Karpas-422 (cell line): Measurements from ENCODE around the gene PTPN9. TPM values are rescaled to one million over a fixed set of nuclear protein-coding genes. Genes with fewer than 3 reads are reported as not detected.

Experiments
- DNase-seq: peaks from one replicate; pipeline ENCODE4 v3.0.0-alpha.2; 2015
- H2AFZ ChIP-seq: fragments of 200-600 bp; sonication (generic); 2 replicates; pipeline ENCODE4 v1.6.1; 2014; ENCODE audit warnings: antibody characterized with exemption, low read length, mixed read lengths
- H3K27ac ChIP-seq: fragments of 200-600 bp; sonication (generic); 2 replicates; pipeline ENCODE4 v1.5.1; 2014; ENCODE audit warnings: mild to moderate bottlenecking, low read length, moderate library complexity
- H3K27me3 ChIP-seq: fragments of 200-600 bp; sonication (generic); 2 replicates; pipeline ENCODE4 v1.6.1; 2014; ENCODE audit warnings: low read length, mixed read lengths
- H3K36me3 ChIP-seq: fragments of 200-600 bp; sonication (generic); 2 replicates; pipeline ENCODE4 v1.6.1; 2014; ENCODE audit warnings: low read length, mixed read lengths; ENCODE audit not compliant: insufficient read depth
- H3K4me1 ChIP-seq: fragments of 200-600 bp; sonication (generic); 2 replicates; pipeline ENCODE4 v1.6.1; 2014; ENCODE audit warnings: mild to moderate bottlenecking, low read length, mixed read lengths
- H3K4me2 ChIP-seq: fragments of 200-600 bp; sonication (generic); 2 replicates; pipeline ENCODE4 v1.6.1; 2014; ENCODE audit warnings: low read length, low read depth, mild to moderate bottlenecking; ENCODE audit not compliant: poor library complexity, severe bottlenecking
- H3K4me3 ChIP-seq: fragments of 200-600 bp; sonication (generic); 2 replicates; pipeline ENCODE4 v1.5.1; 2014; ENCODE audit warnings: mild to moderate bottlenecking, antibody characterized with exemption, low read length, mixed read lengths
- H3K79me2 ChIP-seq: fragments of 200-600 bp; sonication (generic); 2 replicates; pipeline ENCODE4 v1.6.1; 2014; ENCODE audit warnings: mild to moderate bottlenecking, low read length, mixed read lengths
- H3K9ac ChIP-seq: fragments of 200-600 bp; sonication (generic); 2 replicates; pipeline ENCODE4 v1.6.0; 2014; ENCODE audit warnings: low read length
- H3K9me2 ChIP-seq: fragments of 200-600 bp; sonication (generic), shearing (Covaris generic); replicated peaks from 2 replicates; pipeline ENCODE4 v1.6.0; 2014; ENCODE audit warnings: mild to moderate bottlenecking, low read length, moderate library complexity; ENCODE audit not compliant: insufficient read depth
- H3K9me3 ChIP-seq: fragments of 300-700, 200-600 bp; sonication (generic); 2 replicates; pipeline ENCODE4 v1.6.1; 2014; ENCODE audit warnings: low read length, mixed read lengths
- H4K20me1 ChIP-seq: fragments of 200-600 bp; sonication (generic); 2 replicates; pipeline ENCODE4 v1.6.1; 2014; ENCODE audit warnings: mild to moderate bottlenecking, antibody characterized with exemption, low read length, low read depth; ENCODE audit not compliant: insufficient read depth
- total RNA-seq: library from RNA; depleted of rRNA; stranded (reverse); fragments of >200 nt; shearing (Covaris generic); gene quantifications from 2 replicates; pipeline ENCODE4 v1.2.3, GENCODE V29; 2014; ENCODE audit warnings: low replicate concordance; rRNA removed

The PTPN9 gene
- total RNA-seq = 22.4 and 31.2 TPM in 2 replicates

DNA sequence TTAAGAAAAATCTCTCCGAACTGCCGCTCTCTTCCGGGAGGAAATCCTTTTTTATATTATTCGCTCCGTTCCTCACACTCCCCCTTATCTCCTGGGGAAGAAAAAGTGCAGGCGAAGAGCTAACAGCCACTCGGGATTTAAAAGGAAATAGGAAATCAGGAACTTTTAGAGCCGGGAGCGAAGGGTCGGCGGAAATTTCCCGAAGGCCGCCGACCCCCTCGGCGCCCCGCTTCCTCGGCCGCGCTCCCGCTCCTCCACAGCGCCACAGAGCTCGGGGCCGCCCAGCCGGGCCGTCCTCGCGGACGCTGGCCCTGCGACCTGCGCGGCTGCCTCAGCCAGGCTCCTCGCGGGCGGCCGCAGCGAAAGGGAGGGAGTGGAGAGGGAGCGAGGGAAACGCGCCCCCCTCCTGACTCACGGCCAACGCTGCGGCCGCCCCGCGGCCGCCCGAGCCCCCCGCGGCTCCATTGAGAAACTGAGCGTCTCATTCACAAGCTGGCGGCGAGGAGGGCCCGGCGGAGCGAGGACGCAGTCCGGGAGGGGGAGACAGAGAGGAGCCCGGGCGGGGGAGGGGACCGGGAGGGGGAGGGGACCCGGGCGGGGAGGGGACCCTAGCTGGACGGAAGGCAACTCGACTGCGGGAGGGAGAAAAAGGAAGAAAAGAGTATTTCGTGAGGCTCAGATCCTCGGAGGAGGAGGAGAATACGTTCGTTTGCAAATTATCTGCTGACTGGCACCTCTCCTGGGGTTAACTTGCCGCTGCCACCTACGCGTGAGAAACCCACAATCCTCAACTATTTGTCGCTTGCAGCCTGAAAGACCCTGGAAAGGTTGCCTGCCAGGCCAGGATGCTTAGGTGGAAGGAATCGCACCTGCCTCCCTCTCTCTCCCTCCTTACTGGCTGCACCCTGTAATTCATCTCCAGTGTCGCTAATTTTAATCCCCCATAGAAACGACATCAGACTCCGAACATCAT, at the start of gene PTPN9:
PTPN9 (minus strand) TSS at position 368 of the 973 bp plus-strand sequence. CDS start 539 bp downstream, outside the sequence.
- Histone ChIP-seq H3K27me3 (no peaks in the 10 kb centered on the region), H3K79me2 (peaks cover 42% of the 10 kb centered on the region), H3K9me2 (no peaks in the 10 kb centered on the region), H4K20me1 (no peaks in the 10 kb centered on the region), H3K9ac (peak within 1 kb of the TSS; percentile 98), H3K9me3 (no peaks in the 10 kb centered on the region), H3K4me3 (peak within 1 kb of the TSS; percentile 90), H3K27ac (peak within 1 kb of the TSS; percentile 92), H3K36me3 (no peaks in the 10 kb centered on the region), H3K4me2 (peak within 1 kb of the TSS; percentile 79), H2AFZ (peak within 1 kb of the TSS; percentile 83), H3K4me1 (peaks cover 26% of the 10 kb centered on the region)
- peak; percentile 92 for DNase-seq

DNA sequence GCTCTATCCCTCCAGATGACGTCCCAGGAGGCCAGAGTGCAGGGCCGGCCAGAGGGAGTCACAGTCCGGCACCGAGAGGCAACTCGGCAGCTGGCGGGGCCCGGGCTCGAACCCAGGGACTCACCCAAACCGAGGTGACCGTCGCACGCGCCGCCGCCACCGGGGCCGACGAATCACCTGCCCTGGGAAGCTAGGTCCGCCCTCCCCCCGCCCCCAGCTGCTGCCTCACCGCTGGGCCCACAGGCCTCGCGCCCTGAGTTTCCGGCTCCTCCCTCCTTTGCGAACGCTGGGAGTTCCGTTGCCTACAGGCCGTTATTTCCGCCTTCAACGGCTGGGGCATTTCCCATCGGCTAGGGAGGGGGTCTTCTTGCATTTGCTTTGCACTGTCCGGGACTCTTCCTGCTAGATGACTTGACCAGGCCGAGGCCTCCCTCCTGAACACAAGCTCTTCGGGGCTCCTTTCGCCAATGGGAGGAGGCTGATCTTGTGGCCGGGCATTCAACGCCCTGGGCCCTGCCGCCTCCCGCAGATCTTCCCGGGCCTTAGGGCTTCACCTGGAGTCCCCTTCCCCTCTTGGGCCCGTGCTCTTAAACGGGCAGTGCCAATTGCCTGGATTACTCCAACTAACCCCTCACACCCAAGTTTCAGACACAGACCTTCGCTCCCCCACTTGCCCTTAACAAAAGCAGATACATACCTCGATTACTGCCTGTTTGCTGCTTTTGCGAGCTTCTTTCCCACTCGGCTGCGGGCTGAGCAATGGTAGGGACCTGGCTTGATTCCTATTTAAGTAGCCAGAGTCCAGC, 46.6 kb upstream of the PTPN9 start, which contains the start of gene SNUPN:
SNUPN (minus strand) TSS at position 184 of the 806 bp plus-strand sequence. CDS start 4,674 bp downstream, outside the sequence.
- DNase-seq = peak; percentile 98
- peaks cover 3% of the 10 kb centered on the region; the same call in 1 of the 2 replicates for H3K36me3 ChIP-seq
- H2AFZ ChIP-seq = peak within 1 kb of the TSS; percentile 99
- no peaks in the 10 kb centered on the region for H3K9me3 ChIP-seq
- H3K27me3 ChIP-seq = no peaks in the 10 kb centered on the region
- no peaks in the 10 kb centered on the region for H4K20me1 ChIP-seq
- peak within 1 kb of the TSS; percentile 100 for H3K4me3 ChIP-seq
- peaks cover 10% of the 10 kb centered on the region; the same call in 1 of the 2 replicates for H3K4me1 ChIP-seq
- peaks cover 14% of the 10 kb centered on the region; the same call in 1 of the 2 replicates for H3K79me2 ChIP-seq
- H3K4me2 ChIP-seq = peak within 1 kb of the TSS; percentile 80
- H3K27ac ChIP-seq = peak within 1 kb of the TSS; percentile 94
- peak within 1 kb of the TSS; percentile 100 for H3K9ac ChIP-seq
- no peaks in the 10 kb centered on the region for H3K9me2 ChIP-seq

DNA sequence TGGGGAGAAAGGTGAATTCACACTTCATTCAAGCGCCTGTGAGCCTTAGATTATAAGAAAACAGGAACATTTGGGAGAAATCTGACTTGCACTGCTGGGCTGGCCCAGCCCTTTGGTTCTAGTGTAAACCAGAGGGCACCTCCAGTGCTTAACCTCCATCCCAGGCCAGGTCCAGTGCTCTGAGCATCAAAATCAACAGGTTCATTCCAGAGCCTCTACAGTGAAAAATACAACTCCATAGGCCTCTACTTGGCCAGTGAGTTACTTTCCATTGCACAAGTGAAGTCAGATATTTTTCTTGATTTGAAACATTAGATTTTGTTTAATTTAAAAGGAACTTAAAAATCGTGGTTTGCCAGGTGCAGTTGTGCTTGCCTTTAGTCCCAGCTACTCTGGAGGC, 43.4 kb upstream of the PTPN9 start:
- no peaks in the 10 kb centered on the region for H3K9me2 ChIP-seq
- H3K27ac ChIP-seq = no peak overlapping the region
- peaks cover 22% of the 10 kb centered on the region for H3K36me3 ChIP-seq
- no peak for DNase-seq
- H2AFZ ChIP-seq = no peak overlapping the region
- H3K9ac ChIP-seq = no peak overlapping the region
- H4K20me1 ChIP-seq = no peaks in the 10 kb centered on the region
- peaks cover 10% of the 10 kb centered on the region; the same call in 1 of the 2 replicates for H3K4me1 ChIP-seq
- H3K27me3 ChIP-seq = no peaks in the 10 kb centered on the region
- no peaks in the 10 kb centered on the region for H3K9me3 ChIP-seq
- no peak overlapping the region for H3K4me3 ChIP-seq
- H3K79me2 ChIP-seq = peaks cover 18% of the 10 kb centered on the region; the same call in 1 of the 2 replicates
- no peak overlapping the region for H3K4me2 ChIP-seq

DNA sequence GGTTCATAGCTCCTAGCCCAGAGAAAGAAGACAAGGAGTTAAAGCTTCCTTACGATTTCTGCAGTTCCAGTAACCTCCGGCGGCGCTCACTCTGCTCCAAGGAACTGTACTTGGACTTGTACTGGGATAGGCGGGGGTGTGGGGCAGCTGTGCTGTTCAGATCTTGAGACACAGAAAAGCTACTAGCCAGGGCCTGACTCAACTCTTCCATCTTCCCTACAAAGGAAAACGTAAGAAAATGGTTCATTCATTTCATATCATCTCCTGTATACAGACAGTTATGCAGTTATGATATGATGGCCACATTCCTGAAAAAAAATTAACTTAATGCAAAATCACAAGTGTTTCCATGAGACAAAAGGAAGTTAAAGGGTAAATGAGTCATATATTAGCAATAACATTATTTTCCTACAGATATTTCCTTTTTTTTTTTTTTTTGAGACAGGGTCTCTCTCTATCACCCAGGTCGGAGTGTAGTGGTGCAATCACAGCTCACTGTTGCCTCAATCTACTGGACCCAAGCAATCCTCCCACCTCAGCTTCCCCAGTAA, 41.8 kb upstream of the PTPN9 start:
- peaks cover 34% of the 10 kb centered on the region for H3K36me3 ChIP-seq
- H3K9me3 ChIP-seq = no peaks in the 10 kb centered on the region
- H4K20me1 ChIP-seq = no peaks in the 10 kb centered on the region
- H3K9me2 ChIP-seq = no peaks in the 10 kb centered on the region
- no peak overlapping the region for H3K4me2 ChIP-seq
- H3K9ac ChIP-seq = no peak overlapping the region
- DNase-seq = no peak
- H3K79me2 ChIP-seq = peaks cover 18% of the 10 kb centered on the region; the same call in 1 of the 2 replicates
- no peak overlapping the region for H3K4me3 ChIP-seq
- H3K4me1 ChIP-seq = peaks cover 4% of the 10 kb centered on the region; the same call in 1 of the 2 replicates
- no peak overlapping the region for H2AFZ ChIP-seq
- H3K27ac ChIP-seq = no peak overlapping the region
- no peaks in the 10 kb centered on the region for H3K27me3 ChIP-seq

DNA sequence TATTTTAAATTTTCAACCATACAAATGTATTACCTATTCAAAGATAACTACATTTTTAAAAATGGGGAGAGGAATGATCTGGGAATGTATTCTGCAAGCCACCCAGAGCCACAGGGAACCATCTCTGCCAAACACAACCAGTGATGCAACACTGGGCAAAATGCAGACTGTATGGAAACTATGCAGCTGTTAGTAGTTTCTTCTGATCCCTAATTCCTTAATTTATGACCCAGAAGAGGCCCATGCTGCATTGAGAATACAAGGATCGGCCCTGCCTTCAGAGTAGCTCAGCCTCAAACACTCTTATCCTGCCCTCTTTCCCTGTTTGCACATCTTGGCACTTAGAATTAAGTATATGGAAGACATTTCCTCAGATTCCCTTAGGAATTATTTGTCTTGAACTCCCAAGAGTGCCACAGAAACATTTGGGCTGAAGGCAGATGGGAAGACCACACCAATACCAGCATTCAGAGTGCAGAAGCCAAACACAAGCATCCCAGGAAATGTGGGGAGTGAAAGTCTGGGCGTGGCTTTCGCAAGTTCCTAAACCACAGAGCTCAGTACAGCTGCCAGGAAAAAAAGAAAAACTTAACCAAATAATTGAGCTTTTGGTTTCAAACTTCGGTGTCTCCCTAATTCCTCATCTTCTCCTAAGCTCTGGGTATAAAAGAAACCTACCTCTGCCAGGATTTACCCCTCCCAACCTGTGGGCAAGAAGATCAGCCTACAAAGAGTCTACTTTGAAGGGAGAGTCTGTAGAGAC, 41.1 kb upstream of the PTPN9 start:
- Histone ChIP-seq H3K9me3 (no peaks in the 10 kb centered on the region), H2AFZ (no peak overlapping the region), H4K20me1 (no peaks in the 10 kb centered on the region), H3K27me3 (no peaks in the 10 kb centered on the region), H3K9ac (no peak overlapping the region), H3K4me2 (no peak overlapping the region), H3K4me3 (no peak overlapping the region), H3K36me3 (peaks cover 35% of the 10 kb centered on the region), H3K4me1 (peaks cover 3% of the 10 kb centered on the region; the same call in 1 of the 2 replicates), H3K9me2 (no peaks in the 10 kb centered on the region), H3K79me2 (peaks cover 17% of the 10 kb centered on the region; the same call in 1 of the 2 replicates), H3K27ac (no peak overlapping the region)
- DNase-seq = no peak

DNA sequence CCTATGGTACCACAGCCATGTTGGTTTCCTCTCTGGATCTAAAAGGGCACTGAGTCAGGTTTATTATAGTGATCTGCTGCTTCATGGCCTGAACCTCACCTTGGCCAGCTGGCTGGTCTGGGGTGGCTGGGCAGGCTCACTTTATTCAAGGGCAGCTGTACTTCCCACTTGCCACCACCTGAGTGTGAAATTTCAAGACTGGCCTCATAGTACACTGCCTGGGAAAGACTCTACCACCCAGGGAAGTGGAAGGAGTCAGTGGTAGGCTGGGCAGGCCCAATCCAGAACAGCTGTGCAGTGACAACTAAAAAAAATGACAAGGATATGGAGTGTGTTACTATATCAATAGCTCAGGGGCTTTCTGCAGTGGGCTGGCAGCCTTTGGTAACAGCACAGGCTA, 37.7 kb upstream of the PTPN9 start:
- 0 out of 2 replicates have a peak, but pooled peaks cover 4% of the 10 kb centered on the region for H3K79me2 ChIP-seq
- H3K9me3 ChIP-seq = no peaks in the 10 kb centered on the region
- no peaks in the 10 kb centered on the region for H3K27me3 ChIP-seq
- no peaks in the 10 kb centered on the region for H3K4me1 ChIP-seq
- H3K9me2 ChIP-seq = no peaks in the 10 kb centered on the region
- no peak overlapping the region for H3K4me2 ChIP-seq
- no peaks in the 10 kb centered on the region for H4K20me1 ChIP-seq
- H3K9ac ChIP-seq = no peak overlapping the region
- peaks cover 51% of the 10 kb centered on the region for H3K36me3 ChIP-seq
- H3K4me3 ChIP-seq = no peak overlapping the region
- H2AFZ ChIP-seq = no peak overlapping the region
- no peak for DNase-seq
- H3K27ac ChIP-seq = no peak overlapping the region
